HTERT RPE-1 (cell line): ENCODE measurements around the gene TFAP2C.
"Not testable (repeated sequence)": the region's sequence is repeated elsewhere in the genome, so short reads cannot be mapped to it uniquely, and the experiment has no call there.

ENCODE experiments used
- in situ Hi-C: fragments of 300-500 bp; cut with MboI; formaldehyde crosslinking; loops from 4 replicates; pipeline ENCODE4 v1.14.3; 2020; ENCODE audit warnings: low sequenced_read_pairs

The TFAP2C gene

DNA sequence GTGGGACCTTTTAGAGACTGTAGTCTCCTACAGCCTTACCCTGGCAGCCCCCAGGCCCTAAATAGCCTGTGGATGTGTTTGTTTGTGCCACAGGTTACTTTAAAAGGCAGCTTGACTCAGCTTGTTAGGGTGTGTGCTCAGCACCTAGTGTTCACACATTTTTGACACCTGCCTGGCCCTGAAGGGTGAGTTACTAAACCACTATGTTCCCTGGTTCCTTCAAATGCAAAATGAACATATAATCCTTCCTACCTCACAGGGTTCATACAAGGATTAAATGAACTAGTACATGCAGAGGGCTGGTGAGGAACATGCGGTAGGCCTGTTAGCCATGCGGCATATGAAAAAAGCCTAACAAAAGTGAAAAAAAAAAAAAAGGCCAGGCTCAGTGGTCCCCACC lies 14.9 kb upstream of the TFAP2C start:
- in situ Hi-C loops: no loop called here

DNA sequence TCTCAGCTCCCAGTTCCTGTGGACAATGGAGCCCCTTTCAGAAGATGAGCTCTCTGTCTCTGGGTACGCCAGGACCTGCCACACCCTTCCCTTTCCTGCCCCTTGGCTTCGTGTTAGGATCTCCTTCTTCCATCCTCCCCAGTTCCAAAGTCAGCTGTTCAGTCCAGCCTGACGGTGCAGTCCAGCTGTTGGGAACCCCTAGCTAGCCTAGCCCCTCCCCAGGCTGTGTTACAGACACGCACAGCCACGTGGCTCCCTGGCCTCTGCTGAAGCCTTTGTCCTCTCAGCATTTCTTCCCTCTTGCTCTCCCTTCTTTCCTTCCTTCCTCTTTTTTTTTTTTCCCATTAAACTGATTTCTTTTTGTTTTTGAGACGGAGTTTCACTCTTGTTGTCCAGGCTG lies 12.4 kb upstream of the TFAP2C start:
- in situ Hi-C loops: no loop called here

DNA sequence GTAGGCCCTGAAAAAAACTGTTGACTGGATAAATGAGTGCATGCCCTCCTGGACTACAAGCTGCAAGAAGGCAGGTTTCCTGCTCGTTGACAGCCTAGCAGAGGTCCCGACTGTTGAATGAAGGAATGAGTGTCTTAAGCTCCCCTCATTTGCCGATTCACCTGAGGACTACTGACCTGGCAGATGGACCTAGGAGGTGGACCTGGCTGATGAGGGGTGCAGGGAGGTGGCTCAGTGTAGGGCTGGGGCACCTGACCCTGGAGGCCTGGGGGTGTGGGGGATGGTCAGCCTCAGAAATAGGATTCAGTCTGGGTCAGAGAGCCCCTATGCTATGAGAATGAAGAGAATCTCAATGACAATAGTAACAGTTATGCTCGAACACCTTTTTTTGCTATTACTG lies 11.6 kb upstream of the TFAP2C start:
- in situ Hi-C loops: no loop called here

DNA sequence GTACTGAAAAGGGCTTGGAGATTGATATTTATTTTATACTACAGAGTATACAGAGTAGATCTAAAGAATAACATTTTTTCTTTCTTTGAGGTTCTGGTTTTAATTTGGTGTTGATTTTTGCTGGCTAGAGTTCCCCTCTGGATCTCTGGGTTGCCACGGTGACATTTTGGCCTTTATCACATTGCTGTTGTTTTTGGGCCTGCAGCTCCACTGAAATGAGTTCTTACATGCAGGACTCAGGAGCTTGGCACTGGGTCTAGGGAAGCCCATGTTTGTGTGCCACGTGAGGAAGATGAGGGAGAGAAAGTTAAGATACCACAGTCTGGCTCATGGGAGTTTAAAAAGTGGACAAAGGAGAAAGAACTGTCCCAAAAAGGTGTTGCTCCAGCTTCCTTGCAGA lies 7.4 kb upstream of the TFAP2C start:
- in situ Hi-C loops: no loop called here

DNA sequence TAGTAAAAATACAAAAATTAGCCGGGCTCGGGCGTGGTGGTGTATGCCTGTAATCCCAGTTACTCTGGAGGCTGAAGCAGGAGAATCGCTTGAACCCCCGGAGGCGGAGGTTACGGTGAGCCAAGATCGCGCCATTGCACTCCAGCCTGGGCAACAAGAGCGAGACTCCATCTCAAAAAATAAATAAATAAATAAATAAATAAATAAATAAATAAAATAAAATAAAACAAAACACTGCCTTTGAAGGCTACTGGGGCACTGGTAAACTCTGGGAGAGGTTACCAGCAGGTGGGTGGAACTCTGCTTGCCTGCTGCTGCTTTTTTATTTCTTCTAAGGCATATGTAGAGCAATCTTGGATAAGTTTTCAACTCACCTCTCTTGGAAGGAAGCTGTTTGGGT lies 5.2 kb upstream of the TFAP2C start:
- in situ Hi-C loops: not testable (repeated sequence)

DNA sequence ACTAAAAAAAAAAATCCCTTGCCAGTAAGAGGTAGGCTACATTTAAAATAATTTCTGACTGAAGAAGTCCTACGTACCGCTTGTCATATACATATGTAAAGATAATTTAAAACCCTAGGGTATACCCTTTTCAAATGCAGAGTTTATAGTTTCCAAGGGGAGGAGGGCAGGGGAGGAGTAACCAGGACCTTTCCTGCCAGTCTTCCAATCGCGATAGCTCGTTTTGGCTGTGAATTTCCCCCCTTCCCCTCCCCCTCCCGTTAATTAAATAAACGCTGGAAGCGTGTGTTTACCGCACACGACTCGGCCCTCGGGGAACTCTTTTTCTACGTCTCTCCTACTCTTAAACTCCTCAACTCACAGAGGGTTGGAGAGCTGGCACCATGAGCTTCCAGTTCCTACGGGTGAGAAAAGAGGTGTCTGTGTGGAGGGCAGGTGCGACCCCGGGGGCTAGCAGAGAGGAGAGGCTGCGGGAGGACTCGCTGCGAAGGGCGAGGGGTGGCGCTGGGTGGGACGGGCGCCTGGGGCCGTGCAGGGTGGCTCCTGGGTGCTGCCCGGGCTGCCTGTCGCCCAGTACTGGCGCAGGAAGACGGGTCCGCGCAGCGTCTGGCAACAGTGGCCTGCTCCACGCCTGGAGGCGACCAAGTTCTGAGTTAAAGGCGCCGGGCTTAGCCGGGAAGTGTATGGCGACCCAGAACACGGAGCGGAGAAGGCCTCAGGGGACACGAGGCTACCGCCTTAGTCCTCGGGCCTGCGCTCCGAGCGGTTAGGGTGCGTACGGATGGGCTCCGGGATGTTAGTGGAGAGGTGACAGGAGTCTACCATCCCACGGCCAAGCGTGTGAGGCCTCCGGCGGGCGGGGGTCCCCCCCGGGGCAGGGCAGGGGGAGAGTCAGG lies 4.1 kb upstream of the TFAP2C start:
- in situ Hi-C loops: no loop called here

DNA sequence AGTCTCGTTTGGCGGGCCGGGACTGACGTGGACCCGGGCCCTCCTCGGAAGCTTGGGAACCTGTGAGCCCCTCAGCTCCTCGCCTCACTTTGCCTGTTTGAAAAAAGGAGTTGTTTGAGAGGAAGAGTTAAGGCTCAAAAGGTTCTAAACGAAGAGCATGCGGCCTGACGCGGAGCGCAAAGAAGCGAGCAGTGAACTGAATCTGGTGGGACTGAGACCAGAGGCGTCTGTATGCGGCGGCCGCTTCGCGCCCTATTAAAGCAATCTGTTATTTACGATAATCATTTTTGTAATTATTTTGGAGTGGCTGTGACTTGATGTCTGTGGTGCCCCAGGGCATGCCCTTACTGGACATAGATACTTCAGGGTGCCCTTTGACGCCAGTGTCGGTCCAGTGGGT lies 3.3 kb upstream of the TFAP2C start:
- in situ Hi-C loops: no loop called here

DNA sequence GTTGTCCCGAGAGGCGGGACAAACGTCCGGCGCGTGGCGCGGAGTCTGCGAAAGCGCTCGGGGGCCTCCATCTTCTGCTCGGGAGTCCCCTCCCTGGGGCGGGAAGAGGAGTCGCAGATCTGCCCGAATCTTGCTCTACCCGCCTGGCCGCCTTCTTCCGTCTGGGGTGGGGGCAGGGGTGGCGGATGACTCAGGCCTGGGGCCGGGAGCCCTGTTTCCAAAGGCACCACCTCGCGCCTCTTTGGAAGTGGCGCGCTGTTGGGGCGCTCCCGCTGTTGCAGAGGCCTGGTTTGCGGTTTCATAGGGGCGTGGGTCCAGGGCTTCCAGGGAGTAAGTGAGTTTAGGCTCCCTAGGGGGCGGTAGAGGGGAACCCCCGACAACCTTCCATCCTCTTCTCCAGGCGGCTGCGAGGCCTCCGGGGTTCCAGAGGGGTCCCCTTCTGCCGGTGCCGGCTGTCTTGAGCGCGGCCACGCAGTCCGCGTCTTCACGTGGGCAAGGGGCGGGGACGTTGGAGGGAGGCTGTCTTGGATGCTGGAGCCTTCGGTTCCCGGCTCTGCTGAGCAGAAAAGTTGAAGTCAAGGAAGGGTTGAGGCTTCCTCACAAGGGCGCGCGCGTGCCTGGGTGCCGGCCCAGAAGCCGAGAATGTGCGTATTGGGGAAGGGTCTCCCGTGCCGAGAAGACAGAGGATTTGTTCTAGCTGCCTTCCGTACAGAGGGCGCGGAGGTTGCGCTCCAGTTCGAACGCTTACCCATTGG lies 2.6 kb upstream of the TFAP2C start:
- in situ Hi-C loops: no loop called here

DNA sequence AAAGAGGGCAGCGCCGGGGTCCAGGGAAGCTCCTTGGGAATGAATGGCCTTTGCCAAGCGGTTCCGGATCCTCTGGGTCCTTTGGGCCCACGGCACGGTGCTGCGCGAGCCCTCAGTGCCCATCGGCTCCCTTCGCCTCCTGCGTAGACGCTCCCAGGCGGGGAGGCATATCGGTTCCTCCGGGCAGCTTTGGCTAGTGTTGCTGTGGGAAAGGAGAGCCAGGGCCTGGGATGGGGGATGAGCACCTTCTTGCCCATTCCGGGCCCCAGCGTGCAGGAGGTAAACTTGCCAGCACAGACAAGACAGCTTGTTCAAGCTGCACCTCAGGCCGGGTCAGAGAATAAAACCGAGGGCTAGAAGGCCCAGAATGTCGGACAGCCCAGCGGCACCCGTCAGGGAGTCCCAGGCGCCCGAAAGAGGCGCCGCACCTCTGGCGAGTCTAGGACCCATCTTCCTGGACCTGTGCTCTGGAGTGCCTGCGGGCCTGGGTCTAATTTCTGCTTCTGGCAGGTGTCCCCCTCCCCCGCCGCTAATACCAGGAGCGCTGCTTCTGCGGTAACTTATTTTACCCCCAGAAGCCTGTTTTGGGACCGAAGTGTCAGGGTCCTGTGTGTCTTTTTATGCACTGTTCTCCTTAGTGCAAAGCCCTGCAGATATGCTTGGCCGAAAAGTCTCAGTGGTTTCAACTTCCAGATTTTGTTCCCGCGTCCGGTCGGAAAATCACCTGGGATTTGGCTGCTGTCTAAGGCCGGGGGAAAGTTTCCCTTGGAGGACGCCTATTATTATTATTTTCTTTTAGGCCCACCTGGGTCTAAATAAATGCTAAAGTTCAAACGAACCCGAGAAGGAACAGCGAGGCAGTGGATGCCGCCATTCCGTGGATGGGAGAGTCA lies 1.7 kb upstream of the TFAP2C start:
- in situ Hi-C loops: no loop called here

DNA sequence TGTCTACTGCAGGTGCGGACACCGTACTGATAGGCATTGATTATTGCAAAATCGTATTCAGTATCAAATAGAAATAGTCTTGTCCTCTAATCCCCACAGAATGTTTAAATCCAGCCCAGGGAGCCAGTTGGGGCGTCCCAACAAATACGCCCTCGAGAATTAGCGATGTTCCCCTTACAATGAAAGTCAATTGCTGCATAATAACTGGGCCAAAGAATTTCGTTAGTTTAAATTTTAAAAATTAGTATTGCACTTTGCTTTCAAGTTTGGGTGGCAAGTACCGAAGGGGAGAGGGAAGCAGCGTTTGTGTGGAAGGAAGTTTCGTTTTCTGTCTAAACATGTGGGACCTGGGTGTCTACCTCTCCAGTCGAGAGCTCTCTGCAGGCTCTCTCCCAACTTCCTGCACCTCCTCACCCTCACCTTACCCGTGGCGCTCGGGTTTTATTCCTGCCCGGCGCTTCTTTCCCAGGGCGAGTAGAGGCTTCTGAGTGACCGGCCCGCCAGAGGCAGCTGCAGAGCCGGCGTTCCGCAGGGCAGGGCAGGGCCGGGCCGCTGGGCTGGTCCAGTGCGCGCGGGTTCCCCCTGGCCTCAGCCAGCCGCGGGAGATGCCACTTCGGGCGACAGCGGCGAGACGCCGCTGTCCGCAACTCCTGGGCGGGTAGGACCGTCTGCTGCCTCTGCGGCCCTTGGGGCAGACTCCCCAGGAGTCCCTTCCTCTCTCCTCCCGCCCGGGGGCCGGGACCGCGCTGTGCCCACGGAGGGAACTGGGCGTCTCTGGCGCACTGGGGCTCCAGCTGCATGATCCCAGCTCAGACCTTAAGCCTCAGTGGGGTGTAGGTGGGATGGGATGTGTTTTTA lies 862 bp upstream of the TFAP2C start:
- in situ Hi-C loops: no loop called here

DNA sequence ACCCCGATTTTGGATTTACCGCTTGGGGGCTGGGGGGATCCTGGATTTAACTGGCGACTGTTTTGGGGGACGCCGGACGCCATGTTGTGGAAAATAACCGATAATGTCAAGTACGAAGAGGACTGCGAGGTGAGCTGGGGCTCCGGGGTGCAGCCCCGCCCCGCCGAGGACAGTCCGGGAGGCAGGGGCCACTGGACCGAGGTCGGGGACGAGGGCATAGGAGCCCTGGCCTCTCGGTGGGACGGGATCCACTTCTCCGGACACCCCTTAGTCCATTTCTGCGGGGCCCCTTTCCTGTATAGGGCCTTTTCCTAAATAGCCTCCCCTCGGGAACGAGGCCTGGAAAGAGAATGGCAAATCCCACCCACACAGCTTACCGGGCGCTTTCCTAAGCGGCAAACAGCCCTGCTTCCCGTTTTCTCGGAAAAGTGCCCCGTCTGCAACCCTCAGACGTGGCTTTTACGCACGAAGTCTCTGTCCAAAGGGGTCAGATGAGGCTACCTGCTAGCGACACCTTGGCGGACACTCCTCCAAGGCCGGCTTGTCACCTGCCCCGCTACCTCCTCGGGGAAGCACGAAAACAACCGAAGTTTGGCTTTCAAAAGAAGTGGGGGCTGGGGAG lies 469 bp downstream of the TFAP2C start:
- in situ Hi-C loops: no loop called here

DNA sequence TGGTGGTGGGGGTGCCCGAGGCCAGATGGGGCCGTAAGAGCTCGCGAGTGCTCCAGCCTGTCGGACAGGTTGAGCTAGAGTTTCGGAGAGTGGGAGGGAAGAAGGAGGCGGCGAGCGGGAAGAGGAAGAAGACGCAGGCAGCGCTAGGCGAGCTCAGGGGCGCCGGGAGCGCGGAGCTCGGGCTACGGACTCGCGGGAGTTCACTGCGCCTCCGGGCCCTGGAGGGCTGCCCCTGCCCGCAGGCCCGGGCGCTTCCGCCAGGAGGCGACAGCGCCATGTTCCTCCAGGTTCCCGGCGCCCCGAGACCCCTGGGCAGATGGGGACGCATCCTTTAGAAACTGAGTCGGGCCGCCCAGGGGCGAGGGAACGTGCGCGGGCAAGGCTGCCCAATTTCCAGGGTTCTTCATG lies 984 bp downstream of the TFAP2C start:
- in situ Hi-C loops: no loop called here

DNA sequence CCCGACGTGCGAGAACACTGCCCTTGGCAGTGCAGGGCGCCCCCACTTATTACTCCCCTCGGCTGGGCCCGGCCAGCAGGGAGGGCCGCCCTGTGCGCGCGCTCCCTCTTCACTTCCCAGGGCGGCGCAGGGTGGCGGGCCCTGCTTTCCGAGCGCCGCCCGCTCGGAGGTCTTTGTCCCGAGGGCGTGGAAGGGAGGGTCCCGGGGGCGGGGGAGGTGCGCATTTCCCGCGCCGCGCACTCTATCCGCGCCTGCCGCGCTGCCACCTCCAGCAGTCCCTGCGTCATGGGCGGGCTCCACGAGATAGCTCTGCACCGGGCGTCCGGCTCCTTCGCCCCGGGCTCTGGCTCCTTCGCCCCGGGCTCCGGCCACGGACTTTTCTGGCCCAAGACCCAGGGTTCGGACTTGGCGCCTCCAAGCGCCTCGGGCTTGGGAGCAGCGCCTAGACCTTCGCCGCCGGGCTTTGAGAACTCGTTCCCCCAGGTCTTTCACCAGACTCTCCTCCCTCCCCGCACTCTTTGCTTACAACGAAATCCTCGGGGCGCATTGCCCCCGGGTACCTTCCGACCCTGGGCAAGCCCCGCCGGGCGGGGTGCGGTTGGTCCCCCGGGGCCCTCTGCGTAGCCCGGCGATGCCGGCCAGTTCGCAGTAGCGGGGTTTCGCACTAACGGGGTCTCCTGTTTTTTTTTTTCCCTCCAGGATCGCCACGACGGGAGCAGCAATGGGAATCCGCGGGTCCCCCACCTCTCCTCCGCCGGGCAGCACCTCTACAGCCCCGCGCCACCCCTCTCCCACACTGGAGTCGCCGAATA lies 1.6 kb downstream of the TFAP2C start:
- in situ Hi-C loops: no loop called here

DNA sequence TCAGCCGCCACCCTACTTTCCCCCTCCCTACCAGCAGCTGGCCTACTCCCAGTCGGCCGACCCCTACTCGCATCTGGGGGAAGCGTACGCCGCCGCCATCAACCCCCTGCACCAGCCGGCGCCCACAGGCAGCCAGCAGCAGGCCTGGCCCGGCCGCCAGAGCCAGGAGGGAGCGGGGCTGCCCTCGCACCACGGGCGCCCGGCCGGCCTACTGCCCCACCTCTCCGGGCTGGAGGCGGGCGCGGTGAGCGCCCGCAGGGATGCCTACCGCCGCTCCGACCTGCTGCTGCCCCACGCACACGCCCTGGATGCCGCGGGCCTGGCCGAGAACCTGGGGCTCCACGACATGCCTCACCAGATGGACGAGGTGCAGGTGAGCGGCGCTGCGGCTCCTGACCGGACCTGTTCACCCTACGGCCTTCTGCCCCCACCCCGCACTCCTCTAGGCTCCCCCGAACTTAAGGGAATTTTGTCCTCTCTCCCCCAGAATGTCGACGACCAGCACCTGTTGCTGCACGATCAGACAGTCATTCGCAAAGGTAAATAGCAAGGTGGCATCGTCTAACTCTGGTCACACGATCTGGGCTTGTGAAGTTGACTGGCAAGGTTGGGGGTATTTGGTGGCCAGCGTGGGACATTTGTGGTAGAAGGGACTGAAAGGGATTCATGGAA lies 2.3 kb downstream of the TFAP2C start:
- in situ Hi-C loops: no loop called here

DNA sequence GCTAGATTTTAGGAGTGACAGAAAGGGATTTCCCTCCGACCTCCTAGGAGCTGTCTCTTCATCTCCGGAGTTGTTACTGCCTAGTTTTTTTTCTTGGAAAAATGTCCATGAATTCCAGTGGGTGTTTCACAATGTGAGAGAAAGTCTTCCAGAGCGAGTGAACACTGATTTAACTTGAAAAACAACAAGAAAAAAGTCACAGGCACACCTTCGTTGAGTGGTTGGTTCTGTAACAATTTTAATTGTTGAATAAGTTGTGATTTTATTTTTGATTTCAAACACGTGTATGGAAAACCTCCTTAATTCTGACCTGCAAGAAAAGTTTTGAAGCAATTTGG lies 2.9 kb downstream of the TFAP2C start:
- in situ Hi-C loops: no loop called here

DNA sequence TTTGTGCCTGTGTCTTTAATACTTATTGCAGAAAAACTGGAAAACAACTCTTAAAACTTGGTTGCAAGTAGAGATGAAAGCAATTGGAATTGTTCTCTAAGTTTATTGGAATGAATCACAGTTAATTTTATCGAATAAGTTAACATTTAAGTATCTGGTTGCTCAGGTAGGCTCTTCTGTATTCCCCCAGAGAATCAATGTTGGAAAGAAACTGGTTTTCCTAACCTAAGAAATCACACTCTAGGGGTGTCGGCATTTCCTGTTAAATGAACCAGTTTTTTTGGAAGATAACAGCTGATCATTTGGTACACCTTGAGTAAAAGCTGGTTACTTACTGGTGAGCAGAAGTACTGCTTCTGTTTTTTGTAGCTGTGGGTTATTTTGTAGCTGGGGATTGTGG lies 5.2 kb downstream of the TFAP2C start:
- in situ Hi-C loops: no loop called here

DNA sequence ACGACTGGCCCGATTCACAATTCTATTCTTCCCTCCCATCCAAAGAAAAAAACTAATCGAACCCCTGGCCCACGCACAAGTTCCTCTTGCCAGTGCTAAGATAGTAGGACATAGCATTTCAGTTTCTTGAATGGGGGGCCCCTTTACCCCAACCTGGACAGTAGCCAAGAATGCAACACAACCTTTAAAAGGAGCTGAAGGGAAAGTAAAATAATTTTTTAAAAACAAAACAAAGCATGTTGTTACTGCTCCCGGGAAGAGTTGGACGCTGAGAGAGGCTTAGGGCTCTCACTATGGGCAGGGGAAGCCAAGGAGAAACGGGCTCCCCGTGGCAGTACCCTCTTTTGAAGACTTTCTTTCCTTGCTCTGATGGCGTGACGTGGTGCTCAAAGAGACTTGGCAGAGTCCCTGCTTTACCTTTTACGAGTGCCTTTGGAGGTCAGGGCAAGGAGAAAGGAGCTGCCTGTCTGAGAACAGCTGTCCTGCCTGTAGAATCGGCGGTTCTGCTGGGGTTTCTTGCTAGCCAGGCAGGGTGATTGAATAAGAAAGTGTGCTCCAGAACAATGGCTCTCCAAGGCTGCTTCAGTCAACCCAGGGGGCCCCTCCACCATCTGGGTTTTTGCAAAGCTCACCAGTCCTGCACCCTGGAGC lies 5.8 kb downstream of the TFAP2C start:
- in situ Hi-C loops: no loop called here

DNA sequence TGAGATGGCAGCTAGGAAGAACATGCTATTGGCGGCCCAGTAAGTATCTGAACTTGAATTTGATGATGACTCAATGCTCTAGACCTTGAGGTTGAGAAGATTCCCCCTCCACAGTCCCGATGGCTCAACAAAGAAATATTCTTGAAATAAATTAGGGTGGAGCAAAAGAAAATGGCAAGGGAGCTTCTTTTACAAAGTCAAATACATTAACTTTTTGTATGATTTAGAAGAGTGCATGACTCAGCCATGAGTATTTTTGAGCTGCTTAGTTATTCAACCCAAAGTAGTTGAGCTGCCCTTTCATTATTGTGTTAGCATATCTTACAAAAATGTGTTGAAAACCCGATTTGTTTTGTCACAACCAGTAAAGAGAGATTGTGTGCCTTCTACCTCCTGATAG lies 7.6 kb downstream of the TFAP2C start:
- in situ Hi-C loops: no loop called here
